HEK293T (cell line): ENCODE results near the gene COMP.

Source experiments
- CTCF ChIA-PET: fragments of 350-600 bp; formaldehyde crosslinking; extraction: SDS; loops from one replicate; lab custom pipeline; 2021; ENCODE audit warnings: antibody characterized with exemption, inconsistent platforms; lab: Yijun Ruan, JAX
- POLR2A ChIA-PET: fragments of 350-600 bp; formaldehyde crosslinking; extraction: SDS; loops from one replicate; lab custom pipeline; 2020; ENCODE audit warnings: antibody characterized with exemption, inconsistent platforms; lab: Yijun Ruan, JAX
- DNase-seq: peaks from one replicate; pipeline ENCODE4 v3.0.0; 2012; ENCODE audit warnings: mixed read lengths; ENCODE audit errors: extremely low spot score
- ARNT ChIP-seq: fragments of 450-650 bp; IDR thresholded peaks from 2 replicates; pipeline ENCODE4 v1.6.1; 2017; ENCODE audit warnings: mild to moderate bottlenecking
- BHLHE40 ChIP-seq: fragments of 450-650 bp; IDR thresholded peaks from 2 replicates; pipeline ENCODE4 v1.6.1; 2016; ENCODE audit warnings: mild to moderate bottlenecking, moderate library complexity, borderline replicate concordance
- CTBP1 ChIP-seq: fragments of 450-650 bp; IDR thresholded peaks from 2 replicates; pipeline ENCODE4 v1.6.1; 2016; ENCODE audit warnings: borderline replicate concordance
- ELF4 ChIP-seq: fragments of 450-650 bp; IDR thresholded peaks from 2 replicates; pipeline ENCODE4 v1.6.1; 2017; ENCODE audit warnings: antibody characterized with exemption
- FOXA1 ChIP-seq: fragments of 450-650 bp; IDR thresholded peaks from 2 replicates; pipeline ENCODE4 v1.6.1; 2016; ENCODE audit warnings: mild to moderate bottlenecking
- FOXK2 ChIP-seq: fragments of 450-650 bp; IDR thresholded peaks from 2 replicates; pipeline ENCODE4 v1.6.1; 2016; ENCODE audit warnings: mild to moderate bottlenecking
- FOXM1 ChIP-seq: fragments of 450-650 bp; IDR thresholded peaks from 2 replicates; pipeline ENCODE4 v1.6.1; 2017; ENCODE audit warnings: mild to moderate bottlenecking, borderline replicate concordance
- HDGF ChIP-seq: fragments of 450-650 bp; IDR thresholded peaks from 2 replicates; pipeline ENCODE4 v1.6.1; 2017; ENCODE audit warnings: antibody characterized with exemption, borderline replicate concordance
- L3MBTL2 ChIP-seq: fragments of 450-650 bp; conservative IDR thresholded peaks from 2 replicates; pipeline ENCODE4 v1.6.1; 2016; ENCODE audit warnings: mild to moderate bottlenecking
- LEF1 ChIP-seq: fragments of 450-650 bp; IDR thresholded peaks from 2 replicates; pipeline ENCODE4 v1.6.1; 2017; ENCODE audit warnings: mild to moderate bottlenecking, borderline replicate concordance
- NFRKB ChIP-seq: fragments of 450-650 bp; IDR thresholded peaks from 2 replicates; pipeline ENCODE4 v1.6.1; 2016; ENCODE audit warnings: mild to moderate bottlenecking, moderate library complexity
- PKNOX1 ChIP-seq: fragments of 450-650 bp; IDR thresholded peaks from 2 replicates; pipeline ENCODE4 v1.6.1; 2016
- SP1 ChIP-seq: fragments of 450-650 bp; IDR thresholded peaks from 2 replicates; pipeline ENCODE4 v1.6.1; 2017
- SUZ12 ChIP-seq: fragments of 450-650 bp; IDR thresholded peaks from 2 replicates; pipeline ENCODE4 v1.6.1; 2016; ENCODE audit warnings: mild to moderate bottlenecking
- TARDBP ChIP-seq: fragments of 450-650 bp; IDR thresholded peaks from 2 replicates; pipeline ENCODE4 v1.6.1; 2016
- ZNF384 ChIP-seq: fragments of 450-650 bp; IDR thresholded peaks from 2 replicates; pipeline ENCODE4 v1.6.1; 2016

The COMP gene

GRCh38 chr19:18768046-18768771 is 22.9 kb downstream of the COMP start:
- ChIA-PET CTCF (interaction anchor here (0.8 to 0.9 kb wide), 2 partner anchors 79 to 175 kb away, joined by 3 read pairs; no protein-coding TSS in a partner anchor), POLR2A (no interaction called here)
- TF ChIP-seq LEF1 (no peak), ELF4 (no peak), HDGF (no peak), FOXM1 (no peak), ARNT (no peak), BHLHE40 (no peak), FOXK2 (no peak), SUZ12 (no peak), TARDBP (no peak), SP1 (no peak), FOXA1 (no peak)
- DNase-seq, result no peak

- ChIA-PET POLR2A (no interaction called here), CTCF (interaction anchor here (0.6 kb wide), 1 partner anchor 225 kb away, joined by 3 read pairs; no protein-coding TSS in a partner anchor)
- no peak for DNase-seq
- TF ChIP-seq FOXK2 (no peak), ZNF384 (no peak), SUZ12 (no peak), BHLHE40 (no peak), HDGF (no peak), ARNT (no peak), FOXM1 (no peak), TARDBP (no peak), LEF1 (no peak), L3MBTL2 (no peak), FOXA1 (no peak), CTBP1 (no peak), PKNOX1 (no peak), NFRKB (no peak), SP1 (no peak)
Measured at GRCh38 chr19:18765224-18765623, 25.9 kb downstream of the COMP start.

GRCh38 chr19:18764591-18765051 is 26.5 kb downstream of the COMP start:
- ChIA-PET CTCF (no interaction called here), POLR2A (no interaction called here)
- TF ChIP-seq PKNOX1, result no peak
- TF ChIP-seq ELF4, result no peak
- TF ChIP-seq ZNF384, result no peak
- no peak for TF ChIP-seq CTBP1
- no peak for TF ChIP-seq SUZ12
- no peak for TF ChIP-seq FOXM1
- no peak for TF ChIP-seq TARDBP
- no peak for TF ChIP-seq NFRKB
- no peak for TF ChIP-seq BHLHE40
- no peak for TF ChIP-seq SP1
- TF ChIP-seq FOXK2, result no peak
- TF ChIP-seq L3MBTL2, result no peak
- no peak for TF ChIP-seq FOXA1
- no peak for TF ChIP-seq LEF1
- no peak for DNase-seq

GRCh38 chr19:18763674-18764590 is 27.2 kb downstream of the COMP start:
- DNase-seq, result no peak

GRCh38 chr19:18762125-18763023 is 28.7 kb downstream of the COMP start:
- CTCF ChIA-PET, result no interaction called here
- TF ChIP-seq PKNOX1 (no peak), FOXA1 (no peak), LEF1 (no peak), SUZ12 (no peak), L3MBTL2 (no peak)
- POLR2A ChIA-PET, result no interaction called here
- DNase-seq, result no peak

More at GRCh38 chr19:18763674-18764590, 27.2 kb downstream of the COMP start:
- POLR2A ChIA-PET, result no interaction called here
- TF ChIP-seq L3MBTL2 (no peak), FOXK2 (no peak), FOXM1 (no peak), BHLHE40 (no peak), SP1 (no peak), ZNF384 (no peak), ARNT (no peak), TARDBP (no peak), SUZ12 (no peak), HDGF (no peak)
- CTCF ChIA-PET, result no interaction called here
